RPMI7951 (cell line): Measurements from ENCODE around the gene MEF2C. TPM values are rescaled to one million over a fixed set of nuclear protein-coding genes. Genes with fewer than 3 reads are reported as not detected.

ENCODE experiments used
- DNase-seq: peaks from one replicate; pipeline ENCODE4 v3.0.0-alpha.2; 2012; ENCODE audit warnings: low read depth
- total RNA-seq: library from RNA; depleted of rRNA; stranded (reverse); fragments of >200 nt; shearing (Covaris generic); gene quantifications from 2 replicates; pipeline ENCODE4 v1.2.3, GENCODE V29; 2014

Gene MEF2C
- total RNA-seq, 1 experiment from 2014 or later = 32.1 TPM

DNA sequence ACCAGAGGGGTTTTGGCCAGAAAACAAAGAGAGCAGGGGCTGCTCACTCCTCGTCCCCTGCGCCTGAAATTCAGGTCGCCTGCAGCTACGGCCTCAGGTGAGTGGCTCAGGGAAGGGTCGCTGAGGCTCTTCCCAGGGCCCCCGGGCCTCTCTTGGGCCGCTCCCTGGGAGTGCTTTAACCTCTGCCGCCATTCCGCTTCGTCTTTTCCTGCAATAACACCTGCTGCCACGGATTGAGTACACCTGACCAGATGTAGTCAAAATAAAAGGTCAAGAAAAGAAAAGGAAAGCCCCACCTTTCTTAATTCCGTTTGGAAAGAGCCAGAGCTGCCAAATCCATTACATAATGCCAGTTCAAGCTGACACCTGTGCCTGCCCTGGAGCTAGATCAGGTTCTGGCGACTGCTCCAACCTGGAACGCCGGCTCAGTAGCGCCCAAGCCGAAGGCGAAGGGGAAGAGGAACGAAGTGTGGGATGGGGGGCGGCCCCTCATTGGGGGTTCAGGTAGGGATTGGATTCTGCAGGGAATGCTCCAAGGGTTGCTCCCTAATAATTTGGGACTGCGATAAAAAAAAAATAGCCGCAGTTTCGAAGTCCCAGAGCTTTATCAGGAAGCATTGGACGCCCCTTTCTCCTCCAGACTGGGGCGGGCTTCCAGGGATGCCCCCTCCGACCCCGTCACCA lies 193.9 kb downstream of the MEF2C start:
- no peak for DNase-seq

DNA sequence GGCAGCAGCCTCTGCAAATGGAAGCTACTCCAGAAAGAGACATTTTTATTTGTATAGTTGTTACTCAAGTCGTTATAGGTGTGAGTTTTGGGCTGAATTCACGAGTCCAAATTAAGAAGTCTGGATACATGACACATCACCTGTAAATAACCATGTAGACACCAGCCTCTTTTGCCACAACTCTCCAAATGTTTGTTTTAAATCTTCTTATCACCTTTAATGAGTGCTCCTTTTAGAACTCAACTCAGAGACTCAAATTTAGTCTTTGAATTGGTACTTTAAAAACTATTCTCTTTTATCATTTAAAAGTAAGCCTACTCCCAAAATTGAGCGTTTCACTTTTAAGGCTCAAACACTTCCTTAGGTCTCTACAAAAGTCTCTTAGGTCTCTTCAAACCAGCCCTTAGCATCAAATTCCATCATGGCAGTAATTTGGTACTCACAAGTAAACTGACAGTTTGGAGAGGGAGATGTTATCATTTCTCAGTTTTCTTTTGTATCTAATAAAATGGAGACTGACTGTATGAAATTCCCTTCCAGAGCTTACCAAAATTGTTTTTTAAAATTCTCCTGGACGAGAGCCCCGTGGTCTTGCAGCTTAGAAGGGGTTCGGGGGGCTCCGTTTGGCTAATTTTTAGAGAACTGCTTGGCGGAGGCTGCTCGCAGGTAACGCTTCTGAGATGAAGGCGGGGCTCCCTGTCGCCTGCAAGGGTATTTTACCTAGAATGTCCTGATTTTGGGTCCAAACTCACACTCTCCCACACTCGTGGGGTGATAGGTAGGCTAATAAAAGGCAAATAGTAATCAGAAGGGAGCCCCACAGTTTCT lies 194.6 kb downstream of the MEF2C start:
- DNase-seq = no peak

DNA sequence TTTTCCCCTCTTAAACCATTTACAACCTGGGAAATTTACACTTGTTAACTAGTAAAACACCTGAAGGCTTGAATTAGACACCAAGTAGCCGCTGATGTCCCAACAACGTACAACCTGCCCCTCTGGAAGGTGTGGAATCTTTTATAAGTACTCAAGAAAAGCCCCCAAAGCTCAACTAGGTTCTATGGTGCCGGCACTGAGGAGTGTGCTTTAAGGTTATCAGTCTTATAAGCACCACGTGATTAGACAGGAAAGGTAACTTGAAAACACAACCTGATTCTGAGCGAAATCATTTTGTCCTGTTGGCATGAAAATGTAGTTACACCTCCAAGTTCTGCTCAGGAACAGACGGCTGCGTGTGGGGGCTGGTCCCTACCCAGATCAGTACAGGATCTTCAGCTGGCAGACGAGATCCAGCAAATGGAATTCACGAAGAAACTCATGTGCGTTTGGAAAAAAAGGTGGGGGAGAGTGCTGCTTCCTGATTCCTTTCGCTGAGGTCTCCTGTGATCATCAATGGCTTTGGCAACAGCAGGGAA lies 195.5 kb downstream of the MEF2C start:
- DNase-seq = no peak

DNA sequence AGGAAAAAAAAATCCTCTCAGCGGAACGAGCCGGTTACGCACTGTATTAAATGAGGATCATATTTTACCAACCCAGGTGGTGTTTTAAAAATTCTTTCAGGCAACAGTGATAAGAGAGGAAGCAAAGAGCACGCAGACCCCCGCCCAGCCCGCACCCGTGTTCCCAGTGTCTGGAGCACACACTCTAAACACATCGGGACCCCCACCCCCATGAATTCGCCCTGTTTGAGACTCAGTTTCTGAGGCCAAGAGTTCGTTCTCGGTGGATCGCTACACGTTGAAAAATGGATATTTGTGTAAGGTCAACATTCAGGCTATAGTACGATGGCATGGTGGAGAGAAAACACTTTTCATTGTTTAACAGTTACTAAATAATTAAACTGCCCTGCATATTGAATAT lies 196.3 kb downstream of the MEF2C start:
- DNase-seq = no peak

DNA sequence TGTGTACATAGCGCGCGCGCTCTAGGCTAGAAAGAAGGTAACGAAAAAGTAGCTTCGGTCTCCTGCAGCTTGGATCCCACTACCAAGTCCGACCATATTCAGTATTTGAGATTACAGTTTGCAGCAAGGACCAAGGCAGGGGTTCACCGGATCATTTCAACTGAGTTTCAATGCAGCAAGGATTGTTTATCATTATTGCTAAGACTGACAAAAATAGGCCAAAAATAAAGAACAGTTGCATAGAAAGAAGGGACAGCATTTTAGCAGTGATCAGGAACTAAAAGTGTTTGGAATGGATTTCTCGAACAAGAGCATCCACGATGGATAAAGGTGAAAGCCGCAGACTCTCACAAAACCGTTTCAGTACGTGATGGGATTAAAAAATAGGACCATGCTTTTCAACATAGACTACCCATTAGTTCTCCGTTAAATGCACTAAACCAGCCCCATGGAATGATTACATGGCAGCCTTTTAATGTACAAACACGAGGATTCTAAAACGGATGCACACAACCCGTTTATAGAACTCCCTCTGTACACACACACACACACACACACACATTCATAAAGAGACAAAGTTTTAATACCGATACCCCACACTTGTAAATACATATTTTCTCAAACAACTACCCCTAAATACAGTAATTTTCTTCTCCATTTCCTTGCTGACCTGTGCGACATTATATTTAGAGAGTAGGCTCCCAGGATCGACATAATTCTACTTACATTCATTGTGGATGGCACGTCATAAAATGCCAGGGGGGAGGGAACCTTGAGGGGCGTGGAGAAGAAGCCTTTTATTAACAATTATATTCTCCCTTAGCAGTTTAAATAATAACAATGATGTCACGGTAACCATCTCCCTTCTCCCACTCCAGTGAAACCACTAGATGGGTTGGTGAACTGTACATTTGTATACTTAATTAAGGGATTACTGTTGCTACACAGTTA lies 197.1 kb downstream of the MEF2C start:
- no peak for DNase-seq

DNA sequence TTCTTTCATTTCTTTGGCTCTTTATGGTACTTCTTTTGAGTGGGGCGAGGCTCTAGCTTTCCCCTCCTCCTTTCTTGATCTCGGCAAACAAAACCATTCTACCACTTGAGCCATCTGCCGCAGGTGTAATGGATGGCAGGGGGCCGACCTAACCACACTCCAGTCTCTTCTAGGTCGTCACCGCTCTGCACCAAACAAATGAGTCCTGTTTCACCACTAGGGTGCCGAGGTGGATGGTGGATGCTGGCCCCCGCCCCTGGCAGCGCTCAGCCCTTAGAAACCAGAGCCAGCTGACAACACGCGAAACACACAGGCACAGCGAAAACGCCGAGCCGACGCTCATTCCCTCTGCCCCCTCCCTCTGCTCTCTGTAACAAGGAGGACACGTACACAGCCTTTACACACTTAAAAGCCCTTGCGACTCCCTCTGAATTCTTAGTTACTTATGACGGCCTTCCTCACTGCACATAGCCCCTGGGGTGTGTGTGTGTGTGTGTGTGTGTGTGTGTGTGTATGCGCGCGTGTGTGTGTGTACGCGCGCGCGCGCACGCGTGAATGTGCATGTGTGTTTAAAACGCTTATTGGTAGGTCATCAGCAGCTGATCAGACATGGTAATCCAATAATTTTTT lies 199.4 kb downstream of the MEF2C start:
- DNase-seq = peak; percentile 50

DNA sequence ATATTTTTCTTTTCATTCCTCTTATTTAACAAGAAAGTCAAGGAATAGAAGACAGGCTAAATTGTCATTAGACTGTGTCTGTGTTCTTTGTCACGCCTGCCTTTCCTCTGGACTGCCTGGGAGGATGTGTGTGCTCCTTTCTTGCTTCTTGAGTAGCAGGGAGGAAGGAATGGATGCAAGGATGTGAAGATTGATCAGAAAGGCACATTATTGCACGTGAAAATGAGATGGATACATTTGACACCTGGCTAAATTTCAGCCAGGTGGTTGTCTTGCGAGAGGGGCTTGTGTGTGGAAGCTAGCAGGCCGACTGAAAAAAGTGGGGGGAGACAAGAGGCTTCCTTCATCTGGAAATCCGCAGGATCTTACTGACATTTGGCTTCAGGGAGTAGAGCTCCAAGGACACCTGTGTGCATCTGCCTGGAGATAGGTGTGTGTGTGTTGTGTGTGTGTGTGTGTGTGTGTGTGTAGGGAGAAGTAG lies 200.1 kb downstream of the MEF2C start:
- no peak for DNase-seq

DNA sequence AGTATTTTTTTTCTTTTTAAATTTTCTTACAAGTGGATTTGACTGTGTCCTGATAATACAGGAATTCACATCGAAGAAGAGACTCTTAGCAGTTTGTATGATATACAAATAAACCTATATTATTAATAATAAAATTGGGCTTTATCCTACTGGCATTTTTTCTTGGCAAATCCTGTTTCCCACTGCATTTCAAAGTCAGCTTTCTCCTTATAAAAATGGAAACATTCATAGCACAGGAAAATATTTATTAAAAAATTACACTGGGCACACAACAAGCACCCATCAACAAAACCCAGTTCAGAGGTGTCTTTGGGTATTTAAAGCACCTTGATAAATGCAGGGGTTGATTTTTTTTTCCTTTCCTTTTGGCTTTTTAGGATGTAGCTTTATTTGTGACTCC lies 200.9 kb downstream of the MEF2C start:
- DNase-seq = no peak

DNA sequence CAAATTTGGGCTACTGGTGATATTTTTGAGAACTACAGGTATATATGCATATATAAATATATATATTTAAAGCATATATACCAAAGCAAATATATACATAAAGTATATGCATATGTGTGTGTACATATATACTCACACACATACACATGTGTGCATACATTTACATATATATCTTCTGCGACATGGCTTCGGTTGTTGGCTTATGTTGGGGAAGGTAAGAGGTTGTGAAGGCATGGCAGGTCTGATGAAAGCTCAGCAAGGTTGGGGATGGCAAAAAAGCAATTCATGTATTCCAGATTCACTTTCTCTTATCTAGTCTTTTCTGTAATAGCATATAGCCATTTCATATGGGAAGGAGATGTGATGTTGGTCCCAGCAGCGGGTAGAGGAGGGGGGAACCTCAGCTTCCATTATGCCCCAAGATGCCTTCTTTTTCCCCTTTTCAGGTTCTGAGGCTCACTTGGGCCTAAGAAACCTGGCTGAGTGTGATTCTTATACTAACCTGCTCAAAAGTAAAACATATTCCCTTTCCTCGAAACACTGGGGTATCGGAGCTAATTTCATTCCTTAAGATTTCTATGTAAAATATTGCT lies 201.7 kb downstream of the MEF2C start:
- no peak for DNase-seq

DNA sequence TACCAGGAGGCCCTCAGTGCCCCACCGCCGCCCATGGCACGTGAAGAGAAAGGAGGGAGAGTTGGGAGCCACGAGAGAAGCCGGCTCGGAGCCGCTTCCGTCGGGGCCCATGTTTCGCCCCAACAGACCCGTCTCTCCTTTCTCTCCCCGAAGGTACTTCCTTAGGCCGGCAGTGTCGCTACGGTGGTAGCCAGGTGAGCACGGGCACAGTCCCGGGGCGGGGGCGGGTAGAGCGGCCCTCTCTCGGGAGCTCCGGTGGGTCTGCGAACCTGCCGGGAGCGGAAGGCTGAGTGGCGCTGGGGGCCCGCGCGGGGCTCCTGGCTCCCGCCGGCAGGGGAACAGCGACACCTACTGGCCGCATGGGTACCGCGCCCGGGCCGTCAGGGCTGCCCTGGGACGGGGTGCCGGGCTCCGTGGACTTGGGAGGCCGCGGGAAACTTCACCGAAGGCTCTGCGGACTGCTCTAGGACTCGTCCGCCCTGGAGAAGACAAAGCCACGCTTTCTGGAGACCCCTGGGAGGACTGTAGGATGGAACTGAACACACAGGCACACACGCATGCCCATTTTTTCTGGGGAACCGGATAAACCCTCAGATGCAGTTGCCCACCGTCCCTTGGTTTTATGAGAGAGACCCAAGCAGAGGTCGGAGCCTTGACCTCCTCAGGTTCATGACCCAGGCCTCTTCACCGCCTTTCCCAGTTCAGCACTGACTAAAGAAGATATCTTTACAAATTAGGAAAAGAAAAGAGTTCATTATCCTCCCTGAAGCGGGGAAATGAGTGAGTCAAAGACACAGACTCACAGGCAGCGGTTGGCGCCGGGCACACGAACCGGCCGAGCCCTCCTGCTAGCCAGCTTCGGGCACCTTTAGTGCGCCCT lies 202.5 kb downstream of the MEF2C start:
- DNase-seq = peak; percentile 50

DNA sequence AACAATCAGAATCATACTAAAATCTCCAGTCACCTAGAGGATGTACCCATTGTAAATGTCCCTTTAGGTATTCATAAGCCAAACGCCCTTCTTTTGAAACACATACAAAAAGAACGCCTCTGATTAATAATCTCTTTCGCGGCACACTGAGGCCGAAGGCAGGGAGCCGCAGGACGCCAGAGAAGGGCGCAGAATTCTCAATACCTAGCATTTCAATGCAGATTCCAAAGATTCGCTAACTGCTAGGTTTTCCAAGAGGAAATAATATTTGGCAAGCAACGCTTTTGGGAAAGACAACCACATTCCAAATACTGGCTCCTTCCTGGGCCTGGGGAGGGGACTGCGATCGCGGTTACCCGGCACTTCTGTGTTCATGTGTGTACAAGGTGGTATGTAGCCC lies 203.3 kb downstream of the MEF2C start:
- DNase-seq = no peak

DNA sequence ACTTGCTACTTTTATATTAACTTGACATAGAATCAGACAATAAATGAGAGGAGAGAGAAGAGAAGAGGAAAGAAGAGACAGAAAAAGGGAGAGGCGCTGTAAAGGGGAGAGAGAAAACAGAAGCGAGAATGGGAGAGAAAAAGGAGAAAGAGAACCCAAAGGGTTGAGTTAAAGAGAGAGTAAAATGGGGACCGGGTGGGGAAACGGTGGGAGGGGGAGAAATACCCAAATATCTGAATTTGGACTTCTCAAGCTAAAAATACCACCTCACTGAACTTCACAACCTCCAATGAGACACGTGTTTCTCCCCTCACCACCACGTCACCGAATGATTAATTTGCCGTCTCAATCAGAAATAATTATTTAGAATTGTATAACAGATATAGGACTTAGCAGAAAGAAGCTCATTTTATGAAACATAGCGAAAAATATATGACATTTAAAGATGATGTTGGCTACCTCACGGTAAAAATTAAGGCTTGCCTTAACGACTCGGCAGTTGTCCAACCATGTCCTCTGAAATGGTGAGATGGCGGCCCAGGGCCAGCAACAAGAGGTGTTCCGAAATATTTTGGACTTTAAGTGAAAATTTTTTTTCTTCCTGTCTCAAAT lies 204.1 kb downstream of the MEF2C start:
- no peak for DNase-seq

DNA sequence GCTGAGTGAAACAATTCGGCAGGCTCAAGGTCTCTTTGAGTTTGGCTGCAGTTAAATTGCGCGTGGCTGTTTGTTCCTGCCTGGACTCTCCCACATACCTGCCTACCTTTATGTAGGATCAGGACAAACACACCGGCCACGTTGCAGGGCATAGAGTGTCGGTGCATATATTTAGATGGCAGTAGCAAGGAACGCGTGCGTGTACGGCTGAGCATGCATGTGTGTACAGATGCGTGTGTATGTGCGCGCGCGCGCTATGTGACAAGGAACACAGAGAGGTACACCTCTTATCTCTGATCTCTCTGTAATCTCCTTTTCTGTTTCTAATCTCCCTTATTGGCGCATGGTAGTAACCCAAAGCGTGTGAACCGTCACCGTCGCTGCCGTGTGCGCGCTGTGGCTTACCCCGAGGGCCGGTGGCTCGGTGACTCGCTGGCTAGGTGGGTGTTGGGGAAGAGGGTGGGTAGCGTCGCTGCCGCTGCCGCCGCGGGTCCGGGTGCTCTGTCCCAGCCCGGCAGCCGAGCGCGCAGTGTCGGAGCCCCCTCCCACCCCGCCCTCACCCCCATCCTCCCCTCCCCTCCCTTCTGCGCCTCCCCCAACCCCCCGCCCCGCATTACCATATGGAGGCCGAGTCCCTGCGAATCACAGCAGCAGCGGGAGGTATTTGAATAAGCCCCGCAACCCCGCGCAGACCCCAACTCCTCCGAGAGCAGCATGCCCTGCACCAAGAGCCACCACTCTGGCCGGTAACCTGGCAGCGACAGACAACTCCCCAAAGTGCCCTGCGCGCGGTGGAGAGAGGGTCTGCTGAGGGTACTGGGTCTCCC lies 204.8 kb downstream of the MEF2C start:
- DNase-seq = no peak

DNA sequence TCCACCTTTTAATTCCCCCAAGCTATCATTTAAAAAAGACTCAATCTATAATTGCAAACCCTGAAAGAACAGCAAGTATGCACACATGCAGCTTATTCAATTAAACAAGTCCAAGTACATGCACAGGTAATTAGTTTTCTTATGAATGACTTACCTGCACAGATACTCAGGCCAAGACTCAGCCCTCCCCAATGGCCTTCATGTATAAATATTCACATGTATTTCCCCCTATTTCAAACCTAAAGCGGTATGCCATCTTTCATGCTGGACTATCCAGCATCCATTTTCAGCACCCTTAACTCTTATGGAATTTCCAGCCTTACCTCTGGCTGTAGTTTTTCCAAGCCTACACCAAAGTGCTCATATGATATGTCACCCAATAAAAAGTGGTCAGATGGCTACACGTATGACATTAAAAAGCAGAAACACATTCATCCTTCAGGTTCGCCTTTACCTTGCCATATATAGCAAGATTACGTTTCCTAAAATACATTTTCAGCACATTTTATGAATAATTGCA lies 205.5 kb downstream of the MEF2C start:
- no peak for DNase-seq

DNA sequence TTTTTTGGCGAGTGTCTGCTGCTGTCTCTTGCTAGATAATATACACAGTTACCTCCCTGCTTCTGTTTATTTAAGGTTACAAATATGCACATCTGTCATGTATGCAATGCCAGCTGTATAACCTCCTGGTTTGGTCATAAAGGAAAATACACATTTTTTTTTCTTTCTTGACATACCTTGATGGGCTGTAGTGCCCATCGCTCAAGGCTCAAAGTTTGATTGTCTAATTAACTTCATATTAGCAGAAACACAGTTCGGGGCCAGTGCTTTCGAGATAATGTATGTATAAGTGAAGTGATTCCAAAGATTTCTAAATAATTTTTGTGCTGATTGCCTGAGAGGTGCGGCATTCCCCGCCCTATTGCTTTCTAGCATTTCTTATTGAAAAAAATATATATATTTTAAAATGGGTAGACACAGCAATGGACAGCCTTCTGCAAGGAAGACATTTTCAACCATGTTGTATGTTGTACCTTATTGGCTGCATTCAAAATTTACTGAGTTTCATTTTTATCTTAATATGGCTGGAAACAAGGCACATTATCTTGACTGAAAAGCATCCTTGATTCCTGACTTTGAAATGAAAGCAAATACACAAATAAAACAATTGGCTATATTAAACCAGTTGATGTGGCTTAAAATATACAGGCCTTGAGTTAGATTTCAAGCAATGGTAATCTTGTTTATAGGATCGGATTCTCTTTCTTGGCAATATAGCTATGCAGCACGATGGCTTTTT lies 206.2 kb downstream of the MEF2C start:
- DNase-seq = no peak

DNA sequence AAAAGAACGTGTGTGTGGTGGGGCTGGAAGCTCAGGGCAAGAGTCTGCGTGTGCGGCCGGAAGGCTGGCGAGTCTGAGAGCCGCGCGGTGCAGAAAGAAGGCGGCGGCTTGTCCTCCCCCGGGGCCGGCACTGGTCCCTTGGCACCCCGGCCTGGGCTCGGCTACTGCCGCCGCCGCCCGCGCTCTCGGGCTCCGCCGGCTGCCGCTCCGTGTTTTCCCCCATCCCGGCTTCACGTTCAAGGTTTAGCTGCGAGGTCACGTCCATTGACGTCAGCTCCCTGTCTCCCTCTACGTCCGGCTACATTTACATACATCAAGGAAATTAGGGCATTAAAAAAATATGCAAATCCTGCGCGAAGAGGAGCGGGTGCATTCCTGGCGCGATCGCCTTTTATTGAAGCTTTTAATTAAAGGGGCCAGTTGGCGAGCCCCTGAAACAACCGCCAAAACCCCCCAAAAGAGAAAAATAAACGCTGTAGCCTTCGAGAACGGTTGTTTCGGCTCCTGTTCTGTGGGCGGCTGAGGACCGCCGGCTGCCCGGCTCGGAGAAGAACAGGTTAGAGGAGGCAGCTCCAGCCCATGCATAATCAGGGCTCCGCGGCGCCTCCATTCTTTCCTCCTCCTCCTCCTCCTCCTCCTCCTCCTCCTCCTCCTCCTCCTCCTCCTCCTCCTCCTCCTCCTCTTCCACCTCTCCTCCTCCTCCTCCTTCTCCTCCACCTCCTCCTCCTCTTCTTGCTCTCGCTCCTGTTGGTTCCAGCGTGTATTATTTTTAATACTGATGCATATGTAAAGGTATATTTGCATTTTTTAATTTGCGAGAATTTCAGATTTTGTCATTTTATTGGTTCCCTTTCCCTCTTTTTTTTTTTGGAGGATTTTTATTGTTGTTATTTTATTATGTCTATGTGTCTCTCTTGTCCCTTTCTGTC lies 207.0 kb downstream of the MEF2C start:
- peak; percentile 88 for DNase-seq
